Peyer's patch (tissue), 4 donors: Measurements from ENCODE around the gene SUPT20H.

Experiments used
- CTCF ChIP-seq, 6 experiments: fragments of 450-650 bp in 4 of 6; fragments of 200-600 bp in 2 of 6; sonication (generic) in 1 of 6; IDR thresholded peaks; one replicate each; pipeline ENCODE4 v1.5.1; 2017 to 2019; ENCODE audit warnings: antibody characterized with exemption in 6 of 6, mild to moderate bottlenecking in 3 of 6, moderate library complexity in 1 of 6
- POLR2A ChIP-seq, 2 donors: fragments of 450-650 bp; IDR thresholded peaks; one replicate each; pipeline ENCODE4 v1.5.1; 2017; ENCODE audit warnings: antibody characterized with exemption in 2 of 2, mild to moderate bottlenecking in 2 of 2, moderate library complexity in 2 of 2

GRCh38 chr13:36986462-36987240 lies 72.8 kb downstream of the SUPT20H start:
- TF ChIP-seq CTCF (IDR thresholded peaks at IDR 0.05) (no peak), POLR2A (IDR thresholded peaks at IDR 0.05) (no peak)
